Measurements from ENCODE around the gene CCL23.
A peak's percentile ranks its signal among the peaks of the same experiment; 100 is the strongest.

The CCL23 gene

GRCh38 chr17:36017799-36018198 is at the start of gene CCL23:
TSS of gene CCL23 (minus strand) at chr17:36017972. CDS start at chr17:36017897, 75 bp downstream.
- no peaks in the 10 kb centered on the region for H3K36me3 ChIP-seq (ENCODE audit: insufficient read depth, low read length)
- no peak within 1 kb of the TSS for H3K4me3 ChIP-seq (ENCODE audit: low read length)
- H3K9me3 ChIP-seq (ENCODE audit: low read length) = peaks cover 3% of the 10 kb centered on the region
- peaks cover 3% of the 10 kb centered on the region for H3K27me3 ChIP-seq (ENCODE audit: insufficient read depth, low read length)
- H2AFZ ChIP-seq (ENCODE audit: low read depth, low read length) = no peak within 1 kb of the TSS
- H3K4me1 ChIP-seq (ENCODE audit: insufficient read depth, low read length) = no peaks in the 10 kb centered on the region

GRCh38 chr17:36066365-36066985 is 48.7 kb upstream of the CCL23 start:
- no peak overlapping the region for H3K4me3 ChIP-seq (ENCODE audit: low read length)
- no peaks in the 10 kb centered on the region for H3K4me1 ChIP-seq (ENCODE audit: insufficient read depth, low read length)
- H3K9me3 ChIP-seq (ENCODE audit: low read length) = no peaks in the 10 kb centered on the region
- H3K27me3 ChIP-seq (ENCODE audit: insufficient read depth, low read length) = peaks cover 3% of the 10 kb centered on the region
- no peaks in the 10 kb centered on the region for H3K36me3 ChIP-seq (ENCODE audit: insufficient read depth, low read length)
- H2AFZ ChIP-seq (ENCODE audit: low read depth, low read length) = no peak overlapping the region

GRCh38 chr17:36063786-36064541 is 46.2 kb upstream of the CCL23 start, which contains the start of gene CCL18:
TSS of gene CCL18 (plus strand) at chr17:36064272. CDS start at chr17:36064343, 71 bp downstream.
- Histone ChIP-seq H3K36me3 (ENCODE audit: insufficient read depth, low read length) (no peaks in the 10 kb centered on the region), H3K4me3 (ENCODE audit: low read length) (no peak within 1 kb of the TSS), H3K4me1 (ENCODE audit: insufficient read depth, low read length) (no peaks in the 10 kb centered on the region), H3K9me3 (ENCODE audit: low read length) (no peaks in the 10 kb centered on the region), H2AFZ (ENCODE audit: low read depth, low read length) (no peak within 1 kb of the TSS), H3K27me3 (ENCODE audit: insufficient read depth, low read length) (peaks cover under 1% of the 10 kb centered on the region)

GRCh38 chr17:36060816-36061215 is 43.0 kb upstream of the CCL23 start:
- H2AFZ ChIP-seq (ENCODE audit: low read depth, low read length) = no peak overlapping the region
- no peaks in the 10 kb centered on the region for H3K27me3 ChIP-seq (ENCODE audit: insufficient read depth, low read length)
- no peaks in the 10 kb centered on the region for H3K9me3 ChIP-seq (ENCODE audit: low read length)
- H3K4me1 ChIP-seq (ENCODE audit: insufficient read depth, low read length) = no peaks in the 10 kb centered on the region
- no peaks in the 10 kb centered on the region for H3K36me3 ChIP-seq (ENCODE audit: insufficient read depth, low read length)
- no peak overlapping the region for H3K4me3 ChIP-seq (ENCODE audit: low read length)

GRCh38 chr17:36059406-36059805 is 41.6 kb upstream of the CCL23 start:
- Histone ChIP-seq H2AFZ (ENCODE audit: low read depth, low read length) (no peak overlapping the region), H3K27me3 (ENCODE audit: insufficient read depth, low read length) (no peaks in the 10 kb centered on the region), H3K4me3 (ENCODE audit: low read length) (no peak overlapping the region), H3K36me3 (ENCODE audit: insufficient read depth, low read length) (no peaks in the 10 kb centered on the region), H3K9me3 (ENCODE audit: low read length) (no peaks in the 10 kb centered on the region), H3K4me1 (ENCODE audit: insufficient read depth, low read length) (no peaks in the 10 kb centered on the region)

GRCh38 chr17:36057911-36058310 is 40.1 kb upstream of the CCL23 start:
- Histone ChIP-seq H3K4me3 (ENCODE audit: low read length) (no peak overlapping the region), H3K9me3 (ENCODE audit: low read length) (no peaks in the 10 kb centered on the region), H3K4me1 (ENCODE audit: insufficient read depth, low read length) (no peaks in the 10 kb centered on the region), H2AFZ (ENCODE audit: low read depth, low read length) (no peak overlapping the region), H3K27me3 (ENCODE audit: insufficient read depth, low read length) (no peaks in the 10 kb centered on the region), H3K36me3 (ENCODE audit: insufficient read depth, low read length) (no peaks in the 10 kb centered on the region)

GRCh38 chr17:36055921-36056520 is 38.2 kb upstream of the CCL23 start:
- Histone ChIP-seq H2AFZ (ENCODE audit: low read depth, low read length) (no peak overlapping the region), H3K4me1 (ENCODE audit: insufficient read depth, low read length) (no peaks in the 10 kb centered on the region), H3K27me3 (ENCODE audit: insufficient read depth, low read length) (no peaks in the 10 kb centered on the region), H3K36me3 (ENCODE audit: insufficient read depth, low read length) (no peaks in the 10 kb centered on the region), H3K9me3 (ENCODE audit: low read length) (no peaks in the 10 kb centered on the region), H3K4me3 (ENCODE audit: low read length) (no peak overlapping the region)

GRCh38 chr17:36055171-36055570 is 37.4 kb upstream of the CCL23 start:
- no peaks in the 10 kb centered on the region for H3K4me1 ChIP-seq (ENCODE audit: insufficient read depth, low read length)
- H3K4me3 ChIP-seq (ENCODE audit: low read length) = no peak overlapping the region
- no peaks in the 10 kb centered on the region for H3K9me3 ChIP-seq (ENCODE audit: low read length)
- H3K27me3 ChIP-seq (ENCODE audit: insufficient read depth, low read length) = no peaks in the 10 kb centered on the region
- no peaks in the 10 kb centered on the region for H3K36me3 ChIP-seq (ENCODE audit: insufficient read depth, low read length)
- no peak overlapping the region for H2AFZ ChIP-seq (ENCODE audit: low read depth, low read length)

GRCh38 chr17:36049643-36050042 is 31.9 kb upstream of the CCL23 start:
- H2AFZ ChIP-seq (ENCODE audit: low read depth, low read length) = no peak overlapping the region
- no peaks in the 10 kb centered on the region for H3K27me3 ChIP-seq (ENCODE audit: insufficient read depth, low read length)
- H3K4me1 ChIP-seq (ENCODE audit: insufficient read depth, low read length) = no peaks in the 10 kb centered on the region
- no peak overlapping the region for H3K4me3 ChIP-seq (ENCODE audit: low read length)
- H3K9me3 ChIP-seq (ENCODE audit: low read length) = no peaks in the 10 kb centered on the region
- H3K36me3 ChIP-seq (ENCODE audit: insufficient read depth, low read length) = no peaks in the 10 kb centered on the region

- Histone ChIP-seq H3K9me3 (ENCODE audit: low read length) (no peaks in the 10 kb centered on the region), H3K4me1 (ENCODE audit: insufficient read depth, low read length) (no peaks in the 10 kb centered on the region), H2AFZ (ENCODE audit: low read depth, low read length) (no peak overlapping the region), H3K27me3 (ENCODE audit: insufficient read depth, low read length) (no peaks in the 10 kb centered on the region), H3K36me3 (ENCODE audit: insufficient read depth, low read length) (no peaks in the 10 kb centered on the region), H3K4me3 (ENCODE audit: low read length) (no peak overlapping the region)
These were observed 30.3 kb upstream of the CCL23 start for GRCh38 chr17:36048066-36048465.

- Histone ChIP-seq H3K4me1 (ENCODE audit: insufficient read depth, low read length) (peaks cover 1% of the 10 kb centered on the region), H3K27me3 (ENCODE audit: insufficient read depth, low read length) (peaks cover 11% of the 10 kb centered on the region), H3K9me3 (ENCODE audit: low read length) (no peaks in the 10 kb centered on the region), H3K36me3 (ENCODE audit: insufficient read depth, low read length) (no peaks in the 10 kb centered on the region), H2AFZ (ENCODE audit: low read depth, low read length) (no peak overlapping the region), H3K4me3 (ENCODE audit: low read length) (no peak overlapping the region)
These were observed 18.5 kb upstream of the CCL23 start for GRCh38 chr17:36036235-36036634.

GRCh38 chr17:36034127-36034526 is 16.4 kb upstream of the CCL23 start:
- H3K9me3 ChIP-seq (ENCODE audit: low read length) = no peaks in the 10 kb centered on the region
- H3K27me3 ChIP-seq (ENCODE audit: insufficient read depth, low read length) = peaks cover 11% of the 10 kb centered on the region
- H3K4me1 ChIP-seq (ENCODE audit: insufficient read depth, low read length) = peaks cover 16% of the 10 kb centered on the region
- H2AFZ ChIP-seq (ENCODE audit: low read depth, low read length) = no peak overlapping the region
- no peak overlapping the region for H3K4me3 ChIP-seq (ENCODE audit: low read length)
- no peaks in the 10 kb centered on the region for H3K36me3 ChIP-seq (ENCODE audit: insufficient read depth, low read length)

- H3K36me3 ChIP-seq (ENCODE audit: insufficient read depth, low read length) = no peaks in the 10 kb centered on the region
- no peak overlapping the region for H3K4me3 ChIP-seq (ENCODE audit: low read length)
- no peaks in the 10 kb centered on the region for H3K9me3 ChIP-seq (ENCODE audit: low read length)
- H2AFZ ChIP-seq (ENCODE audit: low read depth, low read length) = peak overlapping the region; percentile 68
- peaks cover 11% of the 10 kb centered on the region for H3K27me3 ChIP-seq (ENCODE audit: insufficient read depth, low read length)
- H3K4me1 ChIP-seq (ENCODE audit: insufficient read depth, low read length) = peaks cover 16% of the 10 kb centered on the region
These were observed 13.2 kb upstream of the CCL23 start for GRCh38 chr17:36030956-36031355.

Measured in neuron (in vitro differentiated cells).